Measurements from ENCODE around the gene COL4A3.
"Not testable (repeated sequence)": the region's sequence is repeated elsewhere in the genome, so short reads cannot be mapped to it uniquely, and the experiment has no call there.

DNA sequence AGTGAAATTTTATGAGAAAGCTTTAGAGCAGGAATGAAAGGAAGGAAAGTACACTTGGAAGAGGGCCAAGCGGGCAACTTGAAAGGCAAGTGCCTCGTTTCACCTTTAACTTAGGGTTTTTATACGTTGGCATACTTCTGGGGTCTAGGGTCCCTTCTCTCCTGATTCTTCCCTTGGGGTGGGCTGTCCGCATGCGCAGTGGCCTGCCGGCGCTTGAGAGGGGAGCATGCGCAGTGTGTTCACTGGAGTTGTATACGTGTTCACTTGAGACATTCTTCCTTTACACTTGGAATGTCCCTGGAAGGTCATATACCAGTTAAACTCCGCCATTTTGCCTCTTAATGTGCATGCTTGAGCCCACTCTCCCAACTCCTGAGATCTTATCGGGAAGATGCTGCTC, 7.4 kb downstream of the COL4A3 start:
- TF ChIP-seq, protein P1, sequence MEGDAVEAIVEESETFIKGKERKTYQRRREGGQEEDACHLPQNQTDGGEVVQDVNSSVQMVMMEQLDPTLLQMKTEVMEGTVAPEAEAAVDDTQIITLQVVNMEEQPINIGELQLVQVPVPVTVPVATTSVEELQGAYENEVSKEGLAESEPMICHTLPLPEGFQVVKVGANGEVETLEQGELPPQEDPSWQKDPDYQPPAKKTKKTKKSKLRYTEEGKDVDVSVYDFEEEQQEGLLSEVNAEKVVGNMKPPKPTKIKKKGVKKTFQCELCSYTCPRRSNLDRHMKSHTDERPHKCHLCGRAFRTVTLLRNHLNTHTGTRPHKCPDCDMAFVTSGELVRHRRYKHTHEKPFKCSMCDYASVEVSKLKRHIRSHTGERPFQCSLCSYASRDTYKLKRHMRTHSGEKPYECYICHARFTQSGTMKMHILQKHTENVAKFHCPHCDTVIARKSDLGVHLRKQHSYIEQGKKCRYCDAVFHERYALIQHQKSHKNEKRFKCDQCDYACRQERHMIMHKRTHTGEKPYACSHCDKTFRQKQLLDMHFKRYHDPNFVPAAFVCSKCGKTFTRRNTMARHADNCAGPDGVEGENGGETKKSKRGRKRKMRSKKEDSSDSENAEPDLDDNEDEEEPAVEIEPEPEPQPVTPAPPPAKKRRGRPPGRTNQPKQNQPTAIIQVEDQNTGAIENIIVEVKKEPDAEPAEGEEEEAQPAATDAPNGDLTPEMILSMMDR (IDR thresholded peaks at IDR 0.05), result not testable (repeated sequence)
- not testable (repeated sequence) for TF ChIP-seq POLR2A, POLR2AphosphoS5 (IDR thresholded peaks at IDR 0.05)
